Measurements from ENCODE around the gene VAV3.

The VAV3 gene

GRCh38 chr1:107525961-107526360 is 439.0 kb downstream of the VAV3 start:
- no peak for DNase-seq

GRCh38 chr1:107525145-107525544 is 439.8 kb downstream of the VAV3 start:
- DNase-seq, result no peak

GRCh38 chr1:107524301-107524700 is 440.7 kb downstream of the VAV3 start:
- DNase-seq, result no peak

GRCh38 chr1:107523736-107524135 is 441.2 kb downstream of the VAV3 start:
- DNase-seq, result no peak

GRCh38 chr1:107523061-107523460 is 441.9 kb downstream of the VAV3 start:
- no peak for DNase-seq
